GM21528 (cell line): ENCODE results near the gene ISCA2.
"Not testable (repeated sequence)": the region's sequence is repeated elsewhere in the genome, so short reads cannot be mapped to it uniquely, and the experiment has no call there.

Experiments used
- ATAC-seq: cut with Tn5 transposase; IDR thresholded peaks from one replicate; pipeline ENCODE4 v1.9.1; 2021; ENCODE audit warnings: mild to moderate bottlenecking, moderate library complexity; ENCODE audit not compliant: unreplicated experiment, low FRiP score

ISCA2 gene

GRCh38 chr14:74526854-74527585 is 33.5 kb downstream of the ISCA2 start:
- no peak for ATAC-seq

- ATAC-seq: no peak
These were observed 34.2 kb downstream of the ISCA2 start for GRCh38 chr14:74527736-74528280.

GRCh38 chr14:74528406-74528805 is 34.8 kb downstream of the ISCA2 start:
- ATAC-seq: no peak

GRCh38 chr14:74528886-74529285 is 35.3 kb downstream of the ISCA2 start:
- no peak for ATAC-seq

GRCh38 chr14:74531006-74531405 is 37.4 kb downstream of the ISCA2 start:
- ATAC-seq: no peak

GRCh38 chr14:74531467-74531866 is 37.9 kb downstream of the ISCA2 start:
- no peak for ATAC-seq

- ATAC-seq: no peak
These were observed 38.7 kb downstream of the ISCA2 start for GRCh38 chr14:74532246-74532645.

- no peak for ATAC-seq
These were observed 40.0 kb downstream of the ISCA2 start for GRCh38 chr14:74533576-74533975.

- no peak for ATAC-seq
These were observed 42.3 kb downstream of the ISCA2 start for GRCh38 chr14:74535756-74536325.

- not testable (repeated sequence) for ATAC-seq
These were observed 42.8 kb downstream of the ISCA2 start for GRCh38 chr14:74536336-74536735.

GRCh38 chr14:74538411-74539391 is 45.1 kb downstream of the ISCA2 start:
- no peak for ATAC-seq

- ATAC-seq: no peak
These were observed 45.9 kb downstream of the ISCA2 start for GRCh38 chr14:74539503-74539902.

- no peak for ATAC-seq
These were observed 47.7 kb downstream of the ISCA2 start for GRCh38 chr14:74541225-74541624.

GRCh38 chr14:74542056-74542685 is 48.6 kb downstream of the ISCA2 start:
- no peak for ATAC-seq

GRCh38 chr14:74543771-74544438 is 50.3 kb downstream of the ISCA2 start:
- no peak for ATAC-seq

GRCh38 chr14:74545386-74545785 is 51.8 kb downstream of the ISCA2 start:
- ATAC-seq: no peak

GRCh38 chr14:74546416-74546815 is 52.9 kb downstream of the ISCA2 start:
- ATAC-seq: no peak
